SKM-1 (cell line): ENCODE measurements around the gene ABCC4.

Experiments
- DNase-seq: peaks from one replicate; lab custom pipeline; 2025; ENCODE audit not compliant: unreplicated experiment; lab: John Stamatoyannopoulos, UW

Gene ABCC4

GRCh38 chr13:95073747-95074311 lies 227.4 kb downstream of the ABCC4 start:
- no peak for DNase-seq

- no peak for DNase-seq
Observed at GRCh38 chr13:95067303-95067702, 233.9 kb downstream of the ABCC4 start.

- DNase-seq: no peak
Observed at GRCh38 chr13:95060014-95060519, 241.2 kb downstream of the ABCC4 start.

- no peak for DNase-seq
Observed at GRCh38 chr13:95059306-95059705, 241.9 kb downstream of the ABCC4 start.

GRCh38 chr13:95058680-95059079 lies 242.6 kb downstream of the ABCC4 start:
- DNase-seq: no peak

GRCh38 chr13:95056266-95056665 lies 245.0 kb downstream of the ABCC4 start:
- no peak for DNase-seq

DNA sequence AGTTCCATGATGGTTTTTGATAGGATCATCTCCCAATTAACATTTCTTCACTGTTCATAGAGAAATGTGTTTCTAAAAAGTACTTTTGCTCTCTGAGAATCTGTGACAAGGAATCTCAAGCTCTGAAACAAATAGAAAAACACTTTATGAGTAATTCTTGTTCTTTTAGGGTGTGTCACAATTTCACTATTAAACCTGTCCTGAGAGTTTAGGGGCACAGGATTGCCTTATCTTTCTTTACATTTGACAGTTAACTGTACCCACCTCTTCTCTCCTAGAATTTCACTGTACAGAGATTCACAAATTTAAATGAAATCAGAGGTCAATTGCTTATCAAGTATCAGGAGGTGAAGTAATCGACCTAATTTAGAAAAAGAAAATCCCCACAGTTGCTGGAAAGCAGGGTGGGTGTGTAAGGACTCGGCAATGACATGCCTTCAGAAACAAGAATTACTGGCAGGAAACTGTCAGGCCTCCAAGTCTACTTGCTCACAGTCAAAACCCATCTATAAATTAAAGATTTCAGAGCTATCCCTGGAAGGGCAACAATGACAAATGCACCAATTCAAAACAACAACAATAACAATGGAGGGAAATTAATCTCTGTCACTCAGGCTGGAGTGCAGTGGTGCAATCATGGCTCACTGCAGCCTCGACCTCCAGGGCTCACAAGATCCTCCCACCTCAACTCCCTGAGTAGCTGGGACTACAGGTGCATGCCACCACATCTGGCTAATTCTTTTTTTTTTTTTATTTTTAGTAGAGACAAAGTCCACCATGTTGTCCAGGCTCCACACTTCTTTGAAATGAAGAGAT lies 250.2 kb downstream of the ABCC4 start:
- no peak for DNase-seq

DNA sequence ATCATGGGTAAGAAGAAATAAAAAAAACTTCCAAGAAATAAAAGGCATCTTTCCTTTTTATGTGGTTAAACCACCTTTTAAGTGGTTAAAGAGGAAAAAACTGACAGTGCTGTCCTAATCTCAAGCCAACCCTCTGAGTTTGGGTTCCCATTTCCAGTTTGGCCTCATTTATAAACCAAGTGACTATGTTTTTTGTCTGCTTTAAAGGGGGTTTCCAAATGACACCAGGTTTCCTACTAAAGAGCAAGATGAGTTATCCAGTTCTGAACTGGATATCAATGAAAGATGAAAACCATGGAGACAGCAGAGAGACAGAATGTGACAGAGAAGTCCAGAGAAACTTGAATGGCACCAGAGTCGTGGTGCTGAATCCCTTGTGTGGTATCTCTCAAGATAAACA lies 251.5 kb downstream of the ABCC4 start:
- DNase-seq: no peak

- no peak for DNase-seq
Observed at GRCh38 chr13:95044452-95045205, 256.6 kb downstream of the ABCC4 start.

GRCh38 chr13:95039415-95039814 lies 261.8 kb downstream of the ABCC4 start:
- DNase-seq: no peak

GRCh38 chr13:95038949-95039348 lies 262.3 kb downstream of the ABCC4 start:
- DNase-seq: no peak

DNA sequence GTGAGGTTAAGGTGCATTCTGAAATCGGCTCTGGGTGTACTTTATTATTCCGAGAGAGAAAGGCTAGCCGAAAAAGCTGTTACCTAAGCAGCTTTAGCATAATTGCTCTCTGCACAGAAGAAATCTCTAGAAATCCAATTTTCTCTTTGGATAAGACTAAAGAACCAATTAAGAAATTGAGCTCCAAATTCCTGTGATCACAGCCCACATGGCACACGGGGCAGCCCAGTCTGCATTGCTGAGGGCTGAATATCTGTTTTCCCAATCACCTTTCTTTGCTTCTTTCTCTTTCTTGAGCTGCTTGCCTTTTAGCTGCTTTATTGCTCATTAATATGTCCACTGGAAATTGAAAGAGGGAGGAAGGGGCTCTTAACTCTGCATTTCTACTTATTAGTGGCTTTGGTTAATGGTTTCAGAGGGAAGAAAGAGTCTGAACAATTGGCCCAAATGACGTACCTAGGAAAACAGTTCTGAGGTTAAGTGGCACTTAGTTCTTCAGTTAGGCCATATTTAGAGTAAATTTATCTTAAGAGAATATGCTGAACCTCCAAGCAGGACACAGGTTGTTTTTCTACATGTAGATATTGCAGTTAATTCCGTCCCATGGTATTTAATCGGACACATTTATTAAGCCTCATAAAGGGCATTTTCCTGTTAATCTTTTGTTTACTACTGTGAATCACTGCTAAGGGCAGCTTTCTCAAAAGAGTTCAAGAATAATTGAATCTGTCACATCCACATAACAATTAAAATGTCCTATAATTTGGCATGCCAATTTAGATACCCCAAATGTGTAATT lies 265.7 kb downstream of the ABCC4 start:
- no peak for DNase-seq

GRCh38 chr13:95033890-95034289 lies 267.4 kb downstream of the ABCC4 start:
- no peak for DNase-seq

GRCh38 chr13:95032121-95032520 lies 269.1 kb downstream of the ABCC4 start:
- DNase-seq: no peak

- DNase-seq: no peak
Observed at GRCh38 chr13:95030821-95031343, 270.4 kb downstream of the ABCC4 start.

DNA sequence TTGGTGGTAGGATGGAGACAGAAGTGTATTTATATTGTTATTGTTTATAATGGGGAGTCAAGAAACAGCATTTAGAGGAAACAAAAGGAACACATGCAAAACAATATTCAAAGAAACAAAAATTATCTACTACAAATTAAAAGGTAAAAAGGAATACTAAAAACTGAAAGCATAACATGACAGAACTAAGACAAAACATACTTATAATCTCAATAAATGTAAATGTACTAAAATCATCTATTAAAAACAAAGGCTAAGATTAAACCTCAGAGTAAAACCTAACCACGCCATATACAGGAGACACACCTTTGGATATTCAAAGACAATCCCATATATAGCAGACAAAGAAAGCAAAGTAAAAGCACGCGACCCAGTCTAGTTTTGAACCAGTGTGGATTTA lies 273.6 kb downstream of the ABCC4 start:
- DNase-seq: no peak

GRCh38 chr13:95025116-95025515 lies 276.1 kb downstream of the ABCC4 start:
- no peak for DNase-seq

DNA sequence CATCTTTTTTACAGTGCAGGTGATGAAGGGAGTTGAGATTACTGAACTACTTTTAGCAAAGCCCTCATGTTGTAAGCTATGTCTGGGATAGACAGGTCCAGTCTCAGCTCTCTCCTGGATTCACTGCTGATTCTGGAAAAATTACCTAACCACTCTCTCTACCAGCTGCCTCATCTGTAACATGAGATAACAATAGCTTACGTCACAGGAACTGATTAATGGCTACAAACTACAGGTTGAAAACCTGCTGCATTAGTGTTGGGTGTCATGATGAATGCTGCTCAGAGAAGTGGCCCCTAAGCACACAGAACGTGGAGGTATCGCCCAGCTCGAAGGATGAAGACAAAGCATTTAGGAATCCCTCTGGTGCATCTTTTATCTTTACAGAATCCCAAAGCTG lies 277.8 kb downstream of the ABCC4 start:
- no peak for DNase-seq

DNA sequence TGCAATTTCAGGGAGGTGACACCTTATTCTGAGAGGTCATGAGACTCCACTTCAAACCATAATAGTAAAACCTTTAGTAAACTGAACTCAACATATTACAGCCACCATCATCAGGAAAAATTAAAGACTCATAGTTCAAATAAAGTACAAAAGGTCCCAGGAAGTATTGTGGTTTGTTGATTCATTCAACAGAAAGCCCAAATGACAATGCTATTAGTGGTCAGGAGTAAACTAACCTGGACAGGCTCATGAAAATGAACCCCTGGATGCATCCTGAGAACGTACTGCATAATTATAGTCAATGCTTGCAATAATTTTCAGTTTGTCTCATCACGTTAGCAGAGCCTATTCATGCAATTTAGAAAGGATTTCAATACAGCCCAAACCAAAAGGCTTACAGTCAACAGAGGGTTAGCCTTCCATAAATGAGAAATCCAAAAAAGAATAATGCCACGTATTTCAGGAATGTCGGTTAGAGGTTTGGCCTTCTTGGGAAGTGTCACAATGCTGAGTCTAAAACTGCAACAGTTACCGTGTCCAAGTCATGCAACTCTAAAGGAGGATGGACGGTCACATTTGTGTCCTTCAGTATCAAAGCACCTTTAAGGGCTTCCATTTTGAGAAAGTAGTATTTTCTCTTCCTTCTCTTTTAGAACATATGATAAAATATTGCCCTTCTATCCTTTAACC lies 280.8 kb downstream of the ABCC4 start:
- no peak for DNase-seq

DNA sequence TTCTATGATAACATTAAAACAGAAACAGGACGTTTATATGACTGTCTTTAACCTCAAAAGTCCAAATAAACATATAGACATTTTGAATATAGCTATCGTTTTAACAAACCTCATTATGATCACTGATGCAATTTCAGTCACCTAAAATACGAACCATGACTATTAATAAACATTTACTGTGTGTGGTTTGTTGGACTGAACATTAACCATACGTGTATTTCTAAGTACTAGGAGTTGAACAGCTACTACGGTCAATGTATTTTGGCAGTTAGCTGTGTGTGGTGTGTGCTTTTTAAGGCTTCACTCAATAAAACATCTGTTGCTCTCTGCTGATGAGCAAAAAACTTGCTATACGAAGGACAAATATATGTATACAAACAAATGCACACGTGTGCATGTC lies 281.4 kb downstream of the ABCC4 start:
- DNase-seq: no peak
